GM21526 (cell line): Measurements from ENCODE around the gene FLRT1.

ENCODE experiments used
- ATAC-seq: cut with Tn5 transposase; IDR thresholded peaks from one replicate; pipeline ENCODE4 v1.9.1; 2021; ENCODE audit warnings: moderate library complexity; ENCODE audit not compliant: unreplicated experiment, low FRiP score

FLRT1 gene

GRCh38 chr11:64035576-64035975 lies at the start of gene FLRT1:
Gene FLRT1 (plus strand): TSS chr11:64035931. CDS start chr11:64116268, 80,337 bp downstream.
- no peak for ATAC-seq

- ATAC-seq: peak; percentile 76
Observed at GRCh38 chr11:63986156-63986931, 49.4 kb upstream of the FLRT1 start, which contains the start of gene OTUB1. Gene OTUB1 (plus strand): TSS chr11:63986438. CDS start chr11:63986457, 19 bp downstream.

GRCh38 chr11:63986932-63987513 lies 48.7 kb upstream of the FLRT1 start:
- no peak for ATAC-seq

GRCh38 chr11:63991558-63991957 lies 44.2 kb upstream of the FLRT1 start:
- no peak for ATAC-seq

GRCh38 chr11:63993100-63993499 lies 42.6 kb upstream of the FLRT1 start:
- no peak for ATAC-seq

- ATAC-seq: no peak
Observed at GRCh38 chr11:63993993-63994392, 41.7 kb upstream of the FLRT1 start.

GRCh38 chr11:63996512-63996911 lies 39.2 kb upstream of the FLRT1 start:
- no peak for ATAC-seq

- no peak for ATAC-seq
Observed at GRCh38 chr11:63997104-63997700, 38.5 kb upstream of the FLRT1 start.

- ATAC-seq: no peak
Observed at GRCh38 chr11:63997801-63998337, 37.9 kb upstream of the FLRT1 start.

GRCh38 chr11:63998558-63999348 lies 37.0 kb upstream of the FLRT1 start:
- no peak for ATAC-seq

- no peak for ATAC-seq
Observed at GRCh38 chr11:63999349-64000025, 36.2 kb upstream of the FLRT1 start.

- no peak for ATAC-seq
Observed at GRCh38 chr11:64000026-64000739, 35.5 kb upstream of the FLRT1 start.

GRCh38 chr11:64000740-64001483 lies 34.8 kb upstream of the FLRT1 start:
- no peak for ATAC-seq

GRCh38 chr11:64001484-64002420 lies 34.0 kb upstream of the FLRT1 start:
- ATAC-seq: no peak

GRCh38 chr11:64003807-64004589 lies 31.7 kb upstream of the FLRT1 start:
- ATAC-seq: no peak

- no peak for ATAC-seq
Observed at GRCh38 chr11:64004590-64004984, 31.1 kb upstream of the FLRT1 start.

- ATAC-seq: no peak
Observed at GRCh38 chr11:64005691-64006090, 30.0 kb upstream of the FLRT1 start.
